ENCODE measurements around the gene TRIM33. TPM values are rescaled to one million over a fixed set of nuclear protein-coding genes. Genes with fewer than 3 reads are reported as not detected.
"Not testable (repeated sequence)": the region's sequence is repeated elsewhere in the genome, so short reads cannot be mapped to it uniquely, and the experiment has no call there.

The TRIM33 gene
- total and polyA plus RNA-seq, 2 experiments from 2014 or later, result 10.6 to 17.6 TPM

GRCh38 chr1:114431026-114431425, 80.0 kb downstream of the TRIM33 start:
- Histone ChIP-seq H4K20me1 (ENCODE audit: insufficient read depth) (no peaks in the 10 kb centered on the region), H3K9me3 (ENCODE audit: low read depth) (no peaks in the 10 kb centered on the region), H3K27ac (no peak overlapping the region), H3K4me1 (ENCODE audit: insufficient read depth) (peaks cover 10% of the 10 kb centered on the region), H2AFZ (no peak overlapping the region), H3K4me2 (ENCODE audit: unreplicated experiment) (no peak overlapping the region), H3F3A (ENCODE audit: insufficient read depth) (peaks cover 13% of the 10 kb centered on the region; the same call in 1 of the 2 replicates), H3K4me3 (no peak overlapping the region), H3K79me2 (ENCODE audit: insufficient read depth) (peaks cover 16% of the 10 kb centered on the region), H3K9me2 (ENCODE audit: insufficient read depth) (no peaks in the 10 kb centered on the region), H3K27me3 (replicated peaks; ENCODE audit: insufficient read depth) (no peaks in the 10 kb centered on the region), H3K36me3 (ENCODE audit: low read depth) (peaks cover 17% of the 10 kb centered on the region; the same call in 1 of the 2 replicates), H3K9ac (no peak overlapping the region)
- no peak for TF ChIP-seq EZH2phosphoT487 (IDR thresholded peaks at IDR 0.05; ENCODE audit: insufficient read depth, low read depth)
- no peak for TF ChIP-seq EZH2 (IDR thresholded peaks at IDR 0.05; ENCODE audit: insufficient read depth, poor library complexity, severe bottlenecking)
- in situ Hi-C loops (cut with MboI), result no loop called here
- DNase-seq, result no peak
- WGBS, 2 experiments (ENCODE audit: low coverage in 1 of 2, low lambda C conversion rate in 2 of 2, missing lambda C conversion rate in 2 of 2), result 48 to 70% methylated on average over 1 of the region's 1 CpG

GRCh38 chr1:114428083-114428754, 82.8 kb downstream of the TRIM33 start:
- H3K9me3 ChIP-seq (ENCODE audit: low read depth), result no peaks in the 10 kb centered on the region
- H3K4me1 ChIP-seq (ENCODE audit: insufficient read depth), result peaks cover 10% of the 10 kb centered on the region
- no peaks in the 10 kb centered on the region for H3K27me3 ChIP-seq (replicated peaks; ENCODE audit: insufficient read depth)
- no peak overlapping the region for H3K4me3 ChIP-seq
- no peak overlapping the region for H3K9ac ChIP-seq
- WGBS, 2 experiments (ENCODE audit: low coverage in 1 of 2, low lambda C conversion rate in 2 of 2, missing lambda C conversion rate in 2 of 2), result 48 to 62% methylated on average over 1 of the region's 1 CpG
- peaks cover 13% of the 10 kb centered on the region; the same call in 1 of the 2 replicates for H3F3A ChIP-seq (ENCODE audit: insufficient read depth)
- no peak overlapping the region for H3K4me2 ChIP-seq (ENCODE audit: unreplicated experiment)
- in situ Hi-C loops (cut with MboI), result no loop called here
- DNase-seq, result peak; percentile 60
- peaks cover 32% of the 10 kb centered on the region for H3K36me3 ChIP-seq (ENCODE audit: low read depth)
- H2AFZ ChIP-seq, result no peak overlapping the region
- H3K9me2 ChIP-seq (ENCODE audit: insufficient read depth), result no peaks in the 10 kb centered on the region
- no peaks in the 10 kb centered on the region for H3K79me2 ChIP-seq (ENCODE audit: insufficient read depth)
- H3K27ac ChIP-seq, result peak overlapping the region; percentile 15; the same call in 1 of the 2 replicates
- no peaks in the 10 kb centered on the region for H4K20me1 ChIP-seq (ENCODE audit: insufficient read depth)
- TF ChIP-seq EZH2phosphoT487 (IDR thresholded peaks at IDR 0.05; ENCODE audit: insufficient read depth, low read depth), result no peak
- TF ChIP-seq EZH2 (IDR thresholded peaks at IDR 0.05; ENCODE audit: insufficient read depth, poor library complexity, severe bottlenecking), result no peak

GRCh38 chr1:114427612-114428011, 83.4 kb downstream of the TRIM33 start:
- Histone ChIP-seq H3K27me3 (replicated peaks; ENCODE audit: insufficient read depth) (no peaks in the 10 kb centered on the region), H3K27ac (no peak overlapping the region), H3K9me3 (ENCODE audit: low read depth) (no peaks in the 10 kb centered on the region), H3K4me1 (ENCODE audit: insufficient read depth) (peaks cover 10% of the 10 kb centered on the region), H3F3A (ENCODE audit: insufficient read depth) (peaks cover 13% of the 10 kb centered on the region; the same call in 1 of the 2 replicates), H3K36me3 (ENCODE audit: low read depth) (peaks cover 34% of the 10 kb centered on the region), H2AFZ (no peak overlapping the region), H3K79me2 (ENCODE audit: insufficient read depth) (no peaks in the 10 kb centered on the region), H3K9ac (no peak overlapping the region), H3K4me3 (no peak overlapping the region), H3K4me2 (ENCODE audit: unreplicated experiment) (no peak overlapping the region), H4K20me1 (ENCODE audit: insufficient read depth) (no peaks in the 10 kb centered on the region), H3K9me2 (ENCODE audit: insufficient read depth) (no peaks in the 10 kb centered on the region)
- TF ChIP-seq EZH2 (IDR thresholded peaks at IDR 0.05; ENCODE audit: insufficient read depth, poor library complexity, severe bottlenecking) (no peak), EZH2phosphoT487 (IDR thresholded peaks at IDR 0.05; ENCODE audit: insufficient read depth, low read depth) (no peak)
- WGBS, 2 experiments (ENCODE audit: low coverage in 1 of 2, low lambda C conversion rate in 2 of 2, missing lambda C conversion rate in 2 of 2), result 91 to 96% methylated on average over 3 of the region's 3 CpGs
- DNase-seq, result no peak
- in situ Hi-C loops (cut with MboI), result no loop called here

- H3F3A ChIP-seq (ENCODE audit: insufficient read depth), result peaks cover 3% of the 10 kb centered on the region; the same call in 1 of the 2 replicates
- H3K4me2 ChIP-seq (ENCODE audit: unreplicated experiment), result no peak overlapping the region
- H3K9ac ChIP-seq, result no peak overlapping the region
- in situ Hi-C loops (cut with MboI), result no loop called here
- H3K9me2 ChIP-seq (ENCODE audit: insufficient read depth), result no peaks in the 10 kb centered on the region
- no peaks in the 10 kb centered on the region for H3K79me2 ChIP-seq (ENCODE audit: insufficient read depth)
- no peak overlapping the region for H3K27ac ChIP-seq
- no peak overlapping the region for H2AFZ ChIP-seq
- H3K4me1 ChIP-seq (ENCODE audit: insufficient read depth), result peaks cover 6% of the 10 kb centered on the region
- no peaks in the 10 kb centered on the region for H4K20me1 ChIP-seq (ENCODE audit: insufficient read depth)
- peaks cover 52% of the 10 kb centered on the region for H3K36me3 ChIP-seq (ENCODE audit: low read depth)
- WGBS, 2 experiments (ENCODE audit: low coverage in 1 of 2, low lambda C conversion rate in 2 of 2, missing lambda C conversion rate in 2 of 2), result 97 to 98% methylated on average over 7 of the region's 7 CpGs
- H3K9me3 ChIP-seq (ENCODE audit: low read depth), result no peaks in the 10 kb centered on the region
- no peaks in the 10 kb centered on the region for H3K27me3 ChIP-seq (replicated peaks; ENCODE audit: insufficient read depth)
- no peak for DNase-seq
- H3K4me3 ChIP-seq, result no peak overlapping the region
- no peak for TF ChIP-seq EZH2phosphoT487 (IDR thresholded peaks at IDR 0.05; ENCODE audit: insufficient read depth, low read depth)
- TF ChIP-seq EZH2 (IDR thresholded peaks at IDR 0.05; ENCODE audit: insufficient read depth, poor library complexity, severe bottlenecking), result no peak
Observed at GRCh38 chr1:114423455-114423854, 87.5 kb downstream of the TRIM33 start.

GRCh38 chr1:114418948-114419347, 92.1 kb downstream of the TRIM33 start:
- H3K4me1 ChIP-seq (ENCODE audit: insufficient read depth); H3K4me2 ChIP-seq (ENCODE audit: unreplicated experiment); H3K9me3 ChIP-seq (ENCODE audit: low read depth); H2AFZ ChIP-seq; in situ Hi-C loops (cut with MboI); H3F3A ChIP-seq (ENCODE audit: insufficient read depth); H3K27ac ChIP-seq; H4K20me1 ChIP-seq (ENCODE audit: insufficient read depth); H3K9ac ChIP-seq; H3K79me2 ChIP-seq (ENCODE audit: insufficient read depth); H3K27me3 ChIP-seq (replicated peaks; ENCODE audit: insufficient read depth); H3K9me2 ChIP-seq (ENCODE audit: insufficient read depth); H3K4me3 ChIP-seq; DNase-seq: not testable (repeated sequence)
- peaks cover 42% of the 10 kb centered on the region for H3K36me3 ChIP-seq (ENCODE audit: low read depth)
- 97 to 98% methylated on average over 7 of the region's 7 CpGs for WGBS, 2 experiments (ENCODE audit: low coverage in 1 of 2, low lambda C conversion rate in 2 of 2, missing lambda C conversion rate in 2 of 2)

Data from GM23248 (cell line).